GM19452 (cell line): Measurements from ENCODE around the gene CLDN4.
"Not testable (repeated sequence)": the region's sequence is repeated elsewhere in the genome, so short reads cannot be mapped to it uniquely, and the experiment has no call there.

Experiments used
- ATAC-seq: cut with Tn5 transposase; IDR thresholded peaks from one replicate; pipeline ENCODE4 v1.9.1; 2021; ENCODE audit not compliant: unreplicated experiment

CLDN4 gene

GRCh38 chr7:73823257-73823656, 7.5 kb upstream of the CLDN4 start:
- ATAC-seq: no peak

- ATAC-seq: no peak
Measured at GRCh38 chr7:73823873-73824592, 6.8 kb upstream of the CLDN4 start.

- ATAC-seq: no peak
Measured at GRCh38 chr7:73824986-73825385, 5.8 kb upstream of the CLDN4 start.

GRCh38 chr7:73827567-73828106, 3.2 kb upstream of the CLDN4 start:
- ATAC-seq: no peak

GRCh38 chr7:73828107-73828803, 2.5 kb upstream of the CLDN4 start:
- ATAC-seq: no peak

- ATAC-seq: no peak
Measured at GRCh38 chr7:73828972-73829371, 1.8 kb upstream of the CLDN4 start.

- ATAC-seq: no peak
Measured at GRCh38 chr7:73829505-73829904, 1.3 kb upstream of the CLDN4 start.

GRCh38 chr7:73829921-73830680, 695 bp upstream of the CLDN4 start:
- no peak for ATAC-seq

GRCh38 chr7:73831584-73831833, 713 bp downstream of the CLDN4 start:
- no peak for ATAC-seq

- no peak for ATAC-seq
Measured at GRCh38 chr7:73831834-73832651, 1.2 kb downstream of the CLDN4 start.

- no peak for ATAC-seq
Measured at GRCh38 chr7:73832806-73833205, 2.0 kb downstream of the CLDN4 start.

- ATAC-seq: no peak
Measured at GRCh38 chr7:73833251-73833919, 2.6 kb downstream of the CLDN4 start.

- no peak for ATAC-seq
Measured at GRCh38 chr7:73834626-73835191, 3.9 kb downstream of the CLDN4 start.

GRCh38 chr7:73837167-73837566, 6.4 kb downstream of the CLDN4 start:
- ATAC-seq: not testable (repeated sequence)

GRCh38 chr7:73838642-73839041, 7.8 kb downstream of the CLDN4 start:
- no peak for ATAC-seq

- ATAC-seq: no peak
Measured at GRCh38 chr7:73839290-73839689, 8.5 kb downstream of the CLDN4 start.

GRCh38 chr7:73839743-73840714, 9.2 kb downstream of the CLDN4 start:
- ATAC-seq: no peak

GRCh38 chr7:73840715-73841379, 10.1 kb downstream of the CLDN4 start:
- ATAC-seq: no peak

- no peak for ATAC-seq
Measured at GRCh38 chr7:73841689-73842066, 10.9 kb downstream of the CLDN4 start.
